NB4 (cell line): Measurements from ENCODE around the gene ST8SIA1.

Experiments used
- POLR2A ChIP-seq: IDR thresholded peaks from 2 replicates; pipeline ENCODE4 v1.6.1; 2011; ENCODE audit warnings: mild to moderate bottlenecking; ENCODE audit not compliant: insufficient read length; ENCODE audit errors: extremely low read depth
- TF ChIP-seq, protein P1 (sequence below): IDR thresholded peaks from one replicate; pipeline ENCODE4 v1.5.1; 2012; ENCODE audit warnings: low read depth, low read length
- TF ChIP-seq, protein P2 (sequence below): IDR thresholded peaks from 2 replicates; pipeline ENCODE4 v1.6.1; 2011; ENCODE audit warnings: low read depth, low read length

DNA sequence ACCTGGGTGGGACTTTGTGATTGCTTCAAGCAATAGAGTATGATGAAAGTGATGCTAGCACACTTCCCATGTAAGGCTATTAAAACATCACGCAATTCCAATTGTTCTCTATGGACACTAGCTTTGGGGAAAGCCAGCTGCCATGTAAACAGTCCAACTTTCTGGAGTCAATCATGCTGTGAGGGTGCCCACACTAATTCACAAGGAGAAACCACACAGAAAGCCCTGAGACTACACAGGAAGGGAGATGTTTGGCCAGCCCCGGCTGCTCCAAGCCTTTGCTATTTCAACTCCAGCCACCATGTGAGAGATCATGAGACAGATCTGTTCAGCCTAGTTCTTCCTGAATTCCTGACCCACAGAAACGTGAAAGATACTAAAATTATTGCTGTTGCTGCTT lies 96.3 kb downstream of the ST8SIA1 start:
- TF ChIP-seq, protein P1, sequence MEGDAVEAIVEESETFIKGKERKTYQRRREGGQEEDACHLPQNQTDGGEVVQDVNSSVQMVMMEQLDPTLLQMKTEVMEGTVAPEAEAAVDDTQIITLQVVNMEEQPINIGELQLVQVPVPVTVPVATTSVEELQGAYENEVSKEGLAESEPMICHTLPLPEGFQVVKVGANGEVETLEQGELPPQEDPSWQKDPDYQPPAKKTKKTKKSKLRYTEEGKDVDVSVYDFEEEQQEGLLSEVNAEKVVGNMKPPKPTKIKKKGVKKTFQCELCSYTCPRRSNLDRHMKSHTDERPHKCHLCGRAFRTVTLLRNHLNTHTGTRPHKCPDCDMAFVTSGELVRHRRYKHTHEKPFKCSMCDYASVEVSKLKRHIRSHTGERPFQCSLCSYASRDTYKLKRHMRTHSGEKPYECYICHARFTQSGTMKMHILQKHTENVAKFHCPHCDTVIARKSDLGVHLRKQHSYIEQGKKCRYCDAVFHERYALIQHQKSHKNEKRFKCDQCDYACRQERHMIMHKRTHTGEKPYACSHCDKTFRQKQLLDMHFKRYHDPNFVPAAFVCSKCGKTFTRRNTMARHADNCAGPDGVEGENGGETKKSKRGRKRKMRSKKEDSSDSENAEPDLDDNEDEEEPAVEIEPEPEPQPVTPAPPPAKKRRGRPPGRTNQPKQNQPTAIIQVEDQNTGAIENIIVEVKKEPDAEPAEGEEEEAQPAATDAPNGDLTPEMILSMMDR, result no peak
- TF ChIP-seq, protein P2, sequence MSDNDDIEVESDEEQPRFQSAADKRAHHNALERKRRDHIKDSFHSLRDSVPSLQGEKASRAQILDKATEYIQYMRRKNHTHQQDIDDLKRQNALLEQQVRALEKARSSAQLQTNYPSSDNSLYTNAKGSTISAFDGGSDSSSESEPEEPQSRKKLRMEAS, result no peak
- TF ChIP-seq POLR2A, result no peak
